LNCaP clone FGC (cell line): Measurements from ENCODE around the gene SCAP.
"Not testable (repeated sequence)": the region's sequence is repeated elsewhere in the genome, so short reads cannot be mapped to it uniquely, and the experiment has no call there.

Experiments used
- DNase-seq: peaks from one replicate; pipeline ENCODE4 v3.0.0-alpha.2; 2011; ENCODE audit warnings: low read depth
- H3K4me3 ChIP-seq: 2 replicates; pipeline ENCODE4 v1.5.1; 2011; ENCODE audit warnings: mild to moderate bottlenecking, low read depth, low read length, control low read depth
- CTCF ChIP-seq: IDR thresholded peaks from 2 replicates; pipeline ENCODE4 v1.5.1; 2012; ENCODE audit warnings: mild to moderate bottlenecking; ENCODE audit not compliant: control insufficient read depth, insufficient read depth; ENCODE audit errors: extremely low read depth

SCAP gene

GRCh38 chr3:47495886-47496285, 20.1 kb upstream of the SCAP start:
- no peak for DNase-seq

GRCh38 chr3:47495111-47495510, 19.4 kb upstream of the SCAP start:
- DNase-seq = no peak
- no peak overlapping the region for H3K4me3 ChIP-seq

More at GRCh38 chr3:47495886-47496285, 20.1 kb upstream of the SCAP start:
- H3K4me3 ChIP-seq = no peak overlapping the region
- no peak for TF ChIP-seq CTCF

GRCh38 chr3:47491777-47492176, 16.0 kb upstream of the SCAP start:
- no peak for DNase-seq
- no peak for TF ChIP-seq CTCF
- H3K4me3 ChIP-seq = no peak overlapping the region

More at GRCh38 chr3:47495111-47495510, 19.4 kb upstream of the SCAP start:
- TF ChIP-seq CTCF = no peak

- DNase-seq = no peak
- no peak overlapping the region for H3K4me3 ChIP-seq
- TF ChIP-seq CTCF = no peak
These were observed 15.4 kb upstream of the SCAP start for GRCh38 chr3:47491186-47491585.

GRCh38 chr3:47487265-47487664, 11.5 kb upstream of the SCAP start:
- no peak overlapping the region for H3K4me3 ChIP-seq
- TF ChIP-seq CTCF = no peak
- DNase-seq = no peak

- no peak overlapping the region for H3K4me3 ChIP-seq
- no peak for TF ChIP-seq CTCF
- no peak for DNase-seq
These were observed 10.1 kb upstream of the SCAP start for GRCh38 chr3:47485812-47486211.

- no peak for TF ChIP-seq CTCF
- H3K4me3 ChIP-seq = no peak overlapping the region
- no peak for DNase-seq
These were observed 6.6 kb upstream of the SCAP start for GRCh38 chr3:47482366-47482765.

GRCh38 chr3:47481763-47482162, 6.0 kb upstream of the SCAP start:
- not testable (repeated sequence) for H3K4me3 ChIP-seq, DNase-seq

- H3K4me3 ChIP-seq, DNase-seq: not testable (repeated sequence)
These were observed 4.5 kb upstream of the SCAP start for GRCh38 chr3:47480267-47480666.
